ENCODE measurements around the gene CRIP1.

DNA sequence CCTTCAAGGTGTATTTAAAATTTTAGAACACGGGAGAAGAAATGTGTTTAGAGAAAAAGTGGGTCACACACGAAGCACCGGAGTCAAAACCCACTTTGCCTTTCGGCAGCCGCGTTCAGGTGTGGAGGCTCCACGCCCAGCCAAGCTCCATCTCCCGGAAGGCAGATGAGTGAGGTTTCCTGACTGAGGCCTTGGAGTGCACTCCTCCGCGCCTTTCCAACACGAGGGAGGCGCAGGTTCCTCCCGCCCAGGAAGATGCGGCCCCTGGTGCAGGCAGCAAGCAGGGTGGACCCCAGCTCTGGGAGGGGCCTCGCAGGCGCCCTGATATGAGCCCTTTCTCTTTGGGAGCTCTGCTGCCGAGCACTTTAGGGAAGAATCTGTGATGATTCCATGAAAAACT lies 44.6 kb upstream of the CRIP1 start:
- TF ChIP-seq, protein P1, sequence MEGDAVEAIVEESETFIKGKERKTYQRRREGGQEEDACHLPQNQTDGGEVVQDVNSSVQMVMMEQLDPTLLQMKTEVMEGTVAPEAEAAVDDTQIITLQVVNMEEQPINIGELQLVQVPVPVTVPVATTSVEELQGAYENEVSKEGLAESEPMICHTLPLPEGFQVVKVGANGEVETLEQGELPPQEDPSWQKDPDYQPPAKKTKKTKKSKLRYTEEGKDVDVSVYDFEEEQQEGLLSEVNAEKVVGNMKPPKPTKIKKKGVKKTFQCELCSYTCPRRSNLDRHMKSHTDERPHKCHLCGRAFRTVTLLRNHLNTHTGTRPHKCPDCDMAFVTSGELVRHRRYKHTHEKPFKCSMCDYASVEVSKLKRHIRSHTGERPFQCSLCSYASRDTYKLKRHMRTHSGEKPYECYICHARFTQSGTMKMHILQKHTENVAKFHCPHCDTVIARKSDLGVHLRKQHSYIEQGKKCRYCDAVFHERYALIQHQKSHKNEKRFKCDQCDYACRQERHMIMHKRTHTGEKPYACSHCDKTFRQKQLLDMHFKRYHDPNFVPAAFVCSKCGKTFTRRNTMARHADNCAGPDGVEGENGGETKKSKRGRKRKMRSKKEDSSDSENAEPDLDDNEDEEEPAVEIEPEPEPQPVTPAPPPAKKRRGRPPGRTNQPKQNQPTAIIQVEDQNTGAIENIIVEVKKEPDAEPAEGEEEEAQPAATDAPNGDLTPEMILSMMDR (IDR thresholded peaks at IDR 0.05; ENCODE audit: low read length): no peak
- no peak for TF ChIP-seq EZH2 (optimal IDR thresholded peaks at IDR 0.05; ENCODE audit: low read depth, low read length)

Data from MM.1S (cell line).